Ishikawa (cell line): ENCODE results near the gene NR1H4.

Experiments
- CEBPB ChIP-seq: IDR thresholded peaks from 2 replicates; pipeline ENCODE4 v1.6.1; 2012
- EP300 ChIP-seq: IDR thresholded peaks from 2 replicates; pipeline ENCODE4 v1.6.1; 2012; ENCODE audit warnings: borderline replicate concordance
- RAD21 ChIP-seq: IDR thresholded peaks from 2 replicates; pipeline ENCODE4 v1.6.1; 2012; ENCODE audit warnings: low read depth
- TEAD4 ChIP-seq: IDR thresholded peaks from 2 replicates; pipeline ENCODE4 v1.6.1; 2012
- ZBTB7A ChIP-seq: IDR thresholded peaks from 2 replicates; pipeline ENCODE4 v1.6.1; 2012; ENCODE audit warnings: low read depth

GRCh38 chr12:100534625-100535227, 61.1 kb downstream of the NR1H4 start:
- no peak for TF ChIP-seq TEAD4
- no peak for TF ChIP-seq CEBPB
- no peak for TF ChIP-seq EP300
- no peak for TF ChIP-seq RAD21
- TF ChIP-seq ZBTB7A, result no peak
